Chondrocyte (in vitro differentiated cells): Measurements from ENCODE around the gene HYDIN. TPM values are rescaled to one million over a fixed set of nuclear protein-coding genes. Genes with fewer than 3 reads are reported as not detected.
A peak's percentile ranks its signal among the peaks of the same experiment; 100 is the strongest.
"Not testable (repeated sequence)": the region's sequence is repeated elsewhere in the genome, so short reads cannot be mapped to it uniquely, and the experiment has no call there.

Source experiments
- DNase-seq: peaks from one replicate; pipeline ENCODE4 v3.0.0; 2021; ENCODE audit warnings: mixed read lengths, low spot score
- H3K27ac Mint-ChIP-seq: one replicate; pipeline ENCODE4 v1.8.0; 2021; ENCODE audit warnings: mild to moderate bottlenecking, moderate library complexity, mixed read lengths; ENCODE audit not compliant: unreplicated experiment
- H3K27me3 Mint-ChIP-seq: 2 replicates; pipeline ENCODE4 v1.8.0; 2021; ENCODE audit warnings: low read depth, mixed read lengths
- H3K36me3 Mint-ChIP-seq: 2 replicates; pipeline ENCODE4 v1.8.0; 2021; ENCODE audit warnings: low read depth, mixed read lengths
- H3K4me1 Mint-ChIP-seq: 2 replicates; pipeline ENCODE4 v1.8.0; 2021; ENCODE audit warnings: low read depth, mild to moderate bottlenecking, mixed read lengths
- H3K4me3 Mint-ChIP-seq: one replicate; pipeline ENCODE4 v1.8.0; 2021; ENCODE audit warnings: mild to moderate bottlenecking, moderate library complexity, mixed read lengths; ENCODE audit not compliant: unreplicated experiment
- H3K9me3 Mint-ChIP-seq: 2 replicates; pipeline ENCODE4 v1.8.0; 2021; ENCODE audit warnings: low read depth, mixed read lengths
- CTCF ChIP-seq: fragments of 200-600 bp; sonication (generic); IDR thresholded peaks from 2 replicates; pipeline ENCODE4 v1.5.0; 2021; ENCODE audit warnings: antibody characterized with exemption, mild to moderate bottlenecking, moderate library complexity
- total RNA-seq: library from RNA; stranded (reverse); gene quantifications from 3 replicates; pipeline ENCODE4 v1.2.1, GENCODE V29; 2021

The HYDIN gene
- total RNA-seq, 1 donor from 2014 or later: not detected

GRCh38 chr16:71015419-71015818, 215.1 kb downstream of the HYDIN start:
- not testable (repeated sequence) for DNase-seq, H3K27me3 Mint-ChIP-seq, H3K36me3 Mint-ChIP-seq, H3K4me1 Mint-ChIP-seq, H3K27ac Mint-ChIP-seq, H3K9me3 Mint-ChIP-seq, H3K4me3 Mint-ChIP-seq

GRCh38 chr16:71009440-71010223, 220.9 kb downstream of the HYDIN start:
- H3K4me3 Mint-ChIP-seq, H3K27ac Mint-ChIP-seq, H3K27me3 Mint-ChIP-seq: not testable (repeated sequence)

GRCh38 chr16:71006516-71006915, 224.0 kb downstream of the HYDIN start:
- H3K4me1 Mint-ChIP-seq, H3K27ac Mint-ChIP-seq, H3K36me3 Mint-ChIP-seq, H3K4me3 Mint-ChIP-seq, DNase-seq, H3K27me3 Mint-ChIP-seq, H3K9me3 Mint-ChIP-seq: not testable (repeated sequence)

More at GRCh38 chr16:71009440-71010223, 220.9 kb downstream of the HYDIN start:
- not testable (repeated sequence) for H3K9me3 Mint-ChIP-seq, H3K36me3 Mint-ChIP-seq, H3K4me1 Mint-ChIP-seq, DNase-seq

GRCh38 chr16:70999735-71000134, 230.8 kb downstream of the HYDIN start:
- not testable (repeated sequence) for H3K4me3 Mint-ChIP-seq, H3K27ac Mint-ChIP-seq, H3K36me3 Mint-ChIP-seq, H3K9me3 Mint-ChIP-seq, H3K4me1 Mint-ChIP-seq, H3K27me3 Mint-ChIP-seq, DNase-seq
- TF ChIP-seq CTCF: peak; percentile 45

- H3K27ac Mint-ChIP-seq, H3K36me3 Mint-ChIP-seq, H3K4me1 Mint-ChIP-seq, H3K27me3 Mint-ChIP-seq, H3K4me3 Mint-ChIP-seq, H3K9me3 Mint-ChIP-seq, DNase-seq: not testable (repeated sequence)
These were observed 234.7 kb downstream of the HYDIN start for GRCh38 chr16:70995799-70996198.

GRCh38 chr16:70992511-70992910, 238.0 kb downstream of the HYDIN start:
- H3K36me3 Mint-ChIP-seq, H3K9me3 Mint-ChIP-seq, H3K4me3 Mint-ChIP-seq, H3K27me3 Mint-ChIP-seq, H3K4me1 Mint-ChIP-seq, H3K27ac Mint-ChIP-seq, DNase-seq: not testable (repeated sequence)

- not testable (repeated sequence) for H3K36me3 Mint-ChIP-seq, H3K27ac Mint-ChIP-seq, H3K9me3 Mint-ChIP-seq, H3K27me3 Mint-ChIP-seq, H3K4me1 Mint-ChIP-seq, DNase-seq, H3K4me3 Mint-ChIP-seq
These were observed 243.4 kb downstream of the HYDIN start for GRCh38 chr16:70987019-70987715.

GRCh38 chr16:70984675-70985074, 245.8 kb downstream of the HYDIN start:
- H3K27me3 Mint-ChIP-seq, DNase-seq, H3K4me3 Mint-ChIP-seq, H3K4me1 Mint-ChIP-seq, H3K9me3 Mint-ChIP-seq, H3K27ac Mint-ChIP-seq, H3K36me3 Mint-ChIP-seq: not testable (repeated sequence)

GRCh38 chr16:70968332-70968731, 262.2 kb downstream of the HYDIN start:
- not testable (repeated sequence) for H3K9me3 Mint-ChIP-seq, H3K27me3 Mint-ChIP-seq, H3K4me3 Mint-ChIP-seq, H3K4me1 Mint-ChIP-seq, DNase-seq, H3K27ac Mint-ChIP-seq, H3K36me3 Mint-ChIP-seq

- not testable (repeated sequence) for H3K36me3 Mint-ChIP-seq, H3K9me3 Mint-ChIP-seq, H3K4me3 Mint-ChIP-seq, H3K4me1 Mint-ChIP-seq, H3K27me3 Mint-ChIP-seq, H3K27ac Mint-ChIP-seq, DNase-seq
These were observed 270.4 kb downstream of the HYDIN start for GRCh38 chr16:70960169-70960568.

GRCh38 chr16:70954922-70955321, 275.6 kb downstream of the HYDIN start:
- not testable (repeated sequence) for H3K9me3 Mint-ChIP-seq, H3K27ac Mint-ChIP-seq, H3K4me1 Mint-ChIP-seq, H3K27me3 Mint-ChIP-seq, H3K4me3 Mint-ChIP-seq, H3K36me3 Mint-ChIP-seq, DNase-seq

- H3K36me3 Mint-ChIP-seq, H3K4me3 Mint-ChIP-seq, H3K9me3 Mint-ChIP-seq, H3K27me3 Mint-ChIP-seq, H3K27ac Mint-ChIP-seq, H3K4me1 Mint-ChIP-seq, DNase-seq: not testable (repeated sequence)
These were observed 276.7 kb downstream of the HYDIN start for GRCh38 chr16:70953824-70954223.
